GM21786 (cell line): ENCODE results near the gene PHOSPHO1.
A peak's percentile ranks its signal among the peaks of the same experiment; 100 is the strongest.
"Not testable (repeated sequence)": the region's sequence is repeated elsewhere in the genome, so short reads cannot be mapped to it uniquely, and the experiment has no call there.

Experiments used
- ATAC-seq: cut with Tn5 transposase; IDR thresholded peaks from one replicate; pipeline ENCODE4 v1.9.1; 2021; ENCODE audit not compliant: unreplicated experiment

The PHOSPHO1 gene

GRCh38 chr17:49193513-49194296, 36.9 kb downstream of the PHOSPHO1 start:
- ATAC-seq: no peak

DNA sequence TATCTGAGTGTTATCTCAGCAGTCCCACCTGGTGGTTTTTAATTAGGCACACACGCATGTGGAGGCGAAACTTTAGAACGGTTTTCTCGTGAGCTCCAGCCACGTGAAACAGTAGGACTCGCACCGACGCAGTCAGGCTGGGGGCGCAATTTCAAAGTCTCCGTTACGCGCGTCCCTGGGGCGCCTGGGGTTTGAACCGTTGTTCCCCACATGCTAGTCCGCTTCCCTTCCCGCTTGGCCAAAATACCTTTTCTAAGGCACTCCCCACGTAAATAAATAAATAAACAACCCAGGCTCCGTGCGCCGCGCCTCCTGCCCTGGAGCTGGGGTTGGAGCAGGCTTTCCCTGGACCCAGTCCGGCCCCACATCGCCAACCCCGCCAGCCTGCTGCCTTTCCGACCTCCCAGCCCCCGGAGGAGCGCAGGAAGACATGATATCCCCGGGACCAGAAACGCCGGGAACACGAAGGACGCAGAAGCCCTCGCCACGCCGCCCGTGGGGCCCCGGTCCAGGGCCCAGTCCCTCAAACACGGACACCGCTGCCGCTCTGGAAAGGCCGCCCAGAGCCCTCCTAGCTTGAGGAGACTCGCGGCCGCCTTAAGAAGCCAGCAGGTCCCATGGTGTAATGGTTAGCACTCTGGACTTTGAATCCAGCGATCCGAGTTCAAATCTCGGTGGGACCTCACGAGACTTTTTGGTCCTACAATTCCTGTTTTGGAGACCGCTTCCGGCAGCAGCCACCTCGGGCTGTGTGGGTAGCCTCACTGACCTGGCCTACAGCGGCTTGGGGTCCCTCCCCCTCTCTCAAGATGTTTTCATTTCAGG, 38.5 kb downstream of the PHOSPHO1 start:
- ATAC-seq: peak; percentile 37

- no peak for ATAC-seq
Measured at GRCh38 chr17:49191409-49191916, 39.1 kb downstream of the PHOSPHO1 start.

GRCh38 chr17:49190932-49191331, 39.7 kb downstream of the PHOSPHO1 start:
- ATAC-seq: no peak

- no peak for ATAC-seq
Measured at GRCh38 chr17:49187301-49187700, 43.3 kb downstream of the PHOSPHO1 start.

DNA sequence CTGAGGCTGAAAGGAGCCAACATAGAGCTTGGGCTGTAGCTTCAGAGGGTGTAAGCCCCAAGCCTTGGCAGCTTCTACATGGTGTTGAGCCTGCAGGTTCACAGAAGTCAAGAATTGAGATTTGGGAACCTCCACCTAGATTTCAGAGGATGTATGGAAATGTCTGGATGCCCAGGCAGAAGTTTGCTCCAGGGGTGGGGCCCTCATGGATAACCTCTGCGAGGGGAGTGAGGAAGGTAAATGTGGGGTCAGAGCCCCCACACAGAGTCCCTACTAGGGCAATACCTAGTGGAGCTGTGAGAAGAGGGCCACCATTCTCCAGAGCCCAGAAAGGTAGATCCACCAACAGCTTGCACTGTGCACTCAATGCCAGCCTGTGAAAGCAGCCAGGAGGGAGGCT, 45.2 kb downstream of the PHOSPHO1 start:
- not testable (repeated sequence) for ATAC-seq

DNA sequence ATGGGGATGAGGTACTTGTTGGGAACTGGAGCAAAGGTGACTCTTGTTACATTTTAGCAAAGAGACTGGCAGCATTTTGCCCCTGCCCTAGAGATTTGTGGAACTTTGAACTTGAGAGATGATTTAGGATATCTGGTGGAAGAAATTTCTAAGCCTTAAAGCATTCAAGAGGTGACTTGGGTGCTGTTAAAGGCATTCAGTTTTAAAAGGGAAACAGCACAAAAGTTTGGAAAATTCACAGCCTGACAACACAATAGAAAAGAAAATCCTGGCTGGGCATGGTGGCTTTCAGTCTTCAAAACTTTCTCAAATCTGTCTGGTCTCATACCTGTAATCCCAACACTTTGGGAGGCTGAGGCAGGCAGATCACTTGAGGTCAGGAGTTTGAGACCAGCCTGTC, 46.1 kb downstream of the PHOSPHO1 start:
- ATAC-seq: not testable (repeated sequence)

DNA sequence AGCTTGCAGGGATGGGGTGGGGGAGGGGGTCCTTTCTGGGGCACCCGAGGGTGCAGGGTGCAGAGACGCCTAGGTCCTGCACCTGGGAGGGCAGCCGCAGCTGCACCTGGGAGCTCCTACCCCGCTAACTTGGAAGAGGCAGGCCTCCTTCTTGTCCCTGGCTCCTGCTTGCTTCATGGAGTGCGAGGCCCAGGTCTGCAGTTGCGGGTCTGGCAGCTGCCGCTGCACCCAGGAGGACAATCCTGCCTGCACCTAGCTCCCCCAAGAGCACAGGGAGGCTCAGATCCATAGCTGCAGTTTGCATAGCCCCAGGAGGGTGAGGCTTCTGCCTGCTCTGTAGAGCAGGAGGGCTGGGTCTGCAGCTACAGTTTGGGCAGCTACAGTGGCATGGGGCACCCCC, 46.8 kb downstream of the PHOSPHO1 start:
- ATAC-seq: no peak

DNA sequence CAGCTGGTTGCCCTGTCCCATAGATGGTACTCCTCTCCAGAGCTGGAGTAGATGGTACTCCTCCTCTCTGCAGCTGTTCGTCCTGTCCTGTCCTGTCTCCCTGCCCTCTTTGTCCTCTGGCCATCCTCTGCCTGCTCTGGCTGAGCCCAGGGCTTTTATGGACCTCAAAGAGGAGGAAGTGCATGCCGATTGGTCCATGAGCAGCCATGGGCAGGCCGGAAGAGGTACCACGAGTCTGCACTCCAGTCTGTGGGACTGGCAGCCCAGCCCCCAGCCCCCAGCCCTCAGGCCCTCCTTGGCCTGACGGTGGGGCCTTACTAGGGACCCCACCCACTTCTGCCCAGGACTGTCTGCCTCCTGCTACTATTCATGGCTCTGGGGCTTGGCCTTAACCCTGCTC, 47.2 kb downstream of the PHOSPHO1 start:
- ATAC-seq: no peak

- no peak for ATAC-seq
Measured at GRCh38 chr17:49180998-49181635, 49.5 kb downstream of the PHOSPHO1 start.

GRCh38 chr17:49180303-49180702, 50.3 kb downstream of the PHOSPHO1 start:
- no peak for ATAC-seq

DNA sequence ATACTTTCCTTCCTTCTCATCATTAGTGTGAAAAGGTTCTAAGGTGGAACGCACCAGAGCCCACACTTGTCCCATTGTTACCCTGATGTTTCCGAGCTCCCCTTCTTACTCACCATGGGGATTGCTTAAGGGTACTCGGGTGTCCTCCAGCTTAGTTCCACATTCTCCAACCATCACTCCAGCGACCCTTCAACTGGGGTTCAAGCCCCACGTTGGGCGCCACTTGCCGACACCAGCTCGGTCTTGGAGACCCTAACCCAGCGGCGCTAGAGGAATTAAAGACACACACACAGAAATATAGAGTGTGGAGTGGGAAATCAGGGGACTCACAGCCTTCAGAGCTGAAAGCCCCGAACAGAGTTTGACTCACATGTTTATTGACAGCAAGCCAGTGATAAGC, 54.6 kb downstream of the PHOSPHO1 start:
- not testable (repeated sequence) for ATAC-seq
